Activated T-cell treated with anti-CD3 and anti-CD28 coated beads, Interleukin-2, amount 50 U/mL, for 4 hours (primary cell): Measurements from ENCODE around the gene POLG. TPM values are rescaled to one million over a fixed set of nuclear protein-coding genes. Genes with fewer than 3 reads are reported as not detected.
"Not testable (repeated sequence)": the region's sequence is repeated elsewhere in the genome, so short reads cannot be mapped to it uniquely, and the experiment has no call there.

Source experiments
- ATAC-seq, 2 donors: fragments of 200-7000 bp; cut with Tn5 transposase; one replicate each; pipeline ENCODE4 v1.10.0; 2021
- DNase-seq: peaks from one replicate; pipeline ENCODE4 v3.0.0-alpha.2; 2020
- H3K27me3 Mint-ChIP-seq: one replicate; pipeline ENCODE4 v1.8.0; 2021; ENCODE audit warnings: low read depth, mixed read lengths
- H3K36me3 Mint-ChIP-seq: one replicate; pipeline ENCODE4 v1.8.0; 2022; ENCODE audit warnings: mixed read lengths; ENCODE audit not compliant: insufficient read depth
- H3K4me1 Mint-ChIP-seq: one replicate; pipeline ENCODE4 v1.8.0; 2021; ENCODE audit warnings: low read depth, mixed read lengths
- H3K4me3 Mint-ChIP-seq: one replicate; pipeline ENCODE4 v1.8.0; 2021; ENCODE audit warnings: mild to moderate bottlenecking, moderate library complexity, mixed read lengths
- H3K9me3 Mint-ChIP-seq: one replicate; pipeline ENCODE4 v1.8.0; 2021; ENCODE audit warnings: mixed read lengths
- total RNA-seq, 3 donors: library from RNA; stranded (reverse); gene quantifications; one replicate each; pipeline ENCODE4 v1.2.1, GENCODE V29; 2021

Gene POLG
- total RNA-seq, 3 donors from 2014 or later = 119 to 142 (median 119) TPM

- no peaks in the 10 kb centered on the region for H3K27me3 Mint-ChIP-seq
- no peak overlapping the region for H3K4me3 Mint-ChIP-seq
- DNase-seq (no peak), ATAC-seq (no peak)
- peaks cover 2% of the 10 kb centered on the region for H3K4me1 Mint-ChIP-seq
- H3K9me3 Mint-ChIP-seq = no peaks in the 10 kb centered on the region
- H3K36me3 Mint-ChIP-seq = peaks cover 7% of the 10 kb centered on the region
Observed at GRCh38 chr15:89308236-89308635, 26.4 kb downstream of the POLG start.

- Mint-ChIP-seq H3K4me3 (no peak overlapping the region), H3K9me3 (no peaks in the 10 kb centered on the region), H3K36me3 (peaks cover 6% of the 10 kb centered on the region), H3K27me3 (no peaks in the 10 kb centered on the region), H3K4me1 (peaks cover 2% of the 10 kb centered on the region)
- DNase-seq (no peak), ATAC-seq (no peak)
Observed at GRCh38 chr15:89307791-89308190, 26.8 kb downstream of the POLG start.

GRCh38 chr15:89307046-89307587, 27.5 kb downstream of the POLG start:
- H3K9me3 Mint-ChIP-seq = no peaks in the 10 kb centered on the region
- ATAC-seq (no peak), DNase-seq (no peak)
- H3K4me3 Mint-ChIP-seq = no peak overlapping the region
- H3K36me3 Mint-ChIP-seq = peaks cover 4% of the 10 kb centered on the region
- H3K27me3 Mint-ChIP-seq = no peaks in the 10 kb centered on the region
- H3K4me1 Mint-ChIP-seq = peaks cover 2% of the 10 kb centered on the region

- Mint-ChIP-seq H3K9me3 (no peaks in the 10 kb centered on the region), H3K4me3 (no peak overlapping the region), H3K36me3 (peaks cover 6% of the 10 kb centered on the region), H3K27me3 (no peaks in the 10 kb centered on the region), H3K4me1 (peaks cover 1% of the 10 kb centered on the region)
- ATAC-seq = no peak
- DNase-seq = no peak
Observed at GRCh38 chr15:89305395-89305794, 29.2 kb downstream of the POLG start.

GRCh38 chr15:89303986-89304385, 30.6 kb downstream of the POLG start:
- H3K9me3 Mint-ChIP-seq = no peaks in the 10 kb centered on the region
- DNase-seq = no peak
- no peak overlapping the region for H3K4me3 Mint-ChIP-seq
- H3K36me3 Mint-ChIP-seq = peaks cover 8% of the 10 kb centered on the region
- no peak for ATAC-seq
- H3K4me1 Mint-ChIP-seq = peaks cover 1% of the 10 kb centered on the region
- no peaks in the 10 kb centered on the region for H3K27me3 Mint-ChIP-seq

GRCh38 chr15:89301304-89302089, 33.1 kb downstream of the POLG start:
- H3K36me3 Mint-ChIP-seq = peaks cover 15% of the 10 kb centered on the region
- H3K4me3 Mint-ChIP-seq = no peak overlapping the region
- H3K9me3 Mint-ChIP-seq = peaks cover 7% of the 10 kb centered on the region
- H3K4me1 Mint-ChIP-seq = peaks cover 1% of the 10 kb centered on the region
- DNase-seq (no peak), ATAC-seq (peak in 1 of 2 donors; percentile 21)
- H3K27me3 Mint-ChIP-seq = no peaks in the 10 kb centered on the region

GRCh38 chr15:89299896-89300295, 34.7 kb downstream of the POLG start:
- H3K27me3 Mint-ChIP-seq = no peaks in the 10 kb centered on the region
- ATAC-seq (no peak), DNase-seq (no peak)
- H3K9me3 Mint-ChIP-seq = peaks cover 7% of the 10 kb centered on the region
- H3K4me1 Mint-ChIP-seq = peaks cover 1% of the 10 kb centered on the region
- no peak overlapping the region for H3K4me3 Mint-ChIP-seq
- peaks cover 15% of the 10 kb centered on the region for H3K36me3 Mint-ChIP-seq

DNA sequence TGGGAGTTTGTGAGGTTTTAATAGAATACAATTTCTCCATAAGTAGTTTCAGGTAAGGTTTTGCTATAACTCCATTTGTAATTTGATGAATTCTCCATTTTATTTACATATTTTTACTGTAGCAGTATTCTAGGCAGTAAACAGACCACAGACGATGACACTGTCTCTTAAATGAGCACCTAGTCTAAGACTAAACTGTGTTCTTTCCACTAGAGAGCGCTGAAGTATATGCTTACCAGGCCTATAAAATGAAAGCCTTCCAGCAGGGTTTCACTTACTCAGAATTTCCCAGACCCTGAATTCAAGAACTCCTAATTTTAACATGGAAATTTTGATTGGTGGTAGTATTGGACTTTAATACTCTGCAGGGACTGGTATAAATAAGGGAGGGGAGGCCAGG, 41.6 kb downstream of the POLG start:
- peaks cover 1% of the 10 kb centered on the region for H3K9me3 Mint-ChIP-seq
- ATAC-seq (no peak), DNase-seq (no peak)
- H3K27me3 Mint-ChIP-seq = no peaks in the 10 kb centered on the region
- H3K4me1 Mint-ChIP-seq = no peaks in the 10 kb centered on the region
- no peak overlapping the region for H3K4me3 Mint-ChIP-seq
- peaks cover 19% of the 10 kb centered on the region for H3K36me3 Mint-ChIP-seq

DNA sequence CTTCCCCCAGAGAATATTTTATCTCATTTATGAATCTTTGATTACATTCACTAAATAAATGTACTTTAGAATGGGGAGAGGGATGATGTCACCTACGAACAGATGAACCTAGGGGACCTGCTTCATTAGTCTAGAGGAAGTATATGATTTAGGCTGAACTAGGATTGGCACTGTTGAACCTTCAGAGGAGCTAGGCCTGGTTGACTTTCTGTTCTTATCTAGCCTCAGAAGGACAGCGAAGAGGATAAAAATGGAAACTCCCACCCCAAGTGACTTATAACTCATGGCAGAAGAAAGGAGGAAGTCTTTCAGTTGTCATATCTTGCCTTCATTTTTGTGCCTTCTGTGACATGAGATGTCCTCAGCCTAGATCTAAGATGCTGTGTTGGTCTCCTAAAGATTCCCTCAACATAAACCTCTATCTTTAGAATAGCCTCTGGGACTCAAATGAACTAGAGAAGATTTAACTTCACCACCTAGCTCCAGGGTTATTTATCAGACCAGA, 42.6 kb downstream of the POLG start:
- Mint-ChIP-seq H3K4me3 (no peak overlapping the region), H3K27me3 (no peaks in the 10 kb centered on the region), H3K9me3 (no peaks in the 10 kb centered on the region), H3K4me1 (no peaks in the 10 kb centered on the region), H3K36me3 (peaks cover 23% of the 10 kb centered on the region)
- no peak for DNase-seq
- no peak for ATAC-seq

DNA sequence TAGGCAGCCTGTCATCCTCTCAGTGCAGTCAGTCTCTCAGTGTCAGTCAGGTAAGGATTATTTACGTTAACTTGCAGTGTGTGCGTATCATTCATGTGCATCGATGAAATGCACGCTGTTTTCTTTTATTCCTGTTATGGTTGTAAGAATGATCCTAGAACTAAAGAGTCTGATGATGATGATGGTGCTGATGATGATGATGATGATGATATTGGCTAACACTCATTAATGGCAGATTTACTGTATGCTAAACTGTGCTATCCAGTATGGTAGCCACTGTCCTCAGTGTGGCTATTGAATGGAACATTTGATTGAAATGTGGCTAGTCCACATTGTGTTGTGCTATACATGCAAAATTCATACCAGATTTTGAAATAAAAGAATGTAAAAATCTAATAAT, 51.4 kb downstream of the POLG start:
- Mint-ChIP-seq H3K9me3 (no peaks in the 10 kb centered on the region), H3K4me1 (peaks cover 3% of the 10 kb centered on the region), H3K4me3 (no peak overlapping the region), H3K36me3 (peaks cover 30% of the 10 kb centered on the region), H3K27me3 (no peaks in the 10 kb centered on the region)
- no peak for DNase-seq
- ATAC-seq = no peak

DNA sequence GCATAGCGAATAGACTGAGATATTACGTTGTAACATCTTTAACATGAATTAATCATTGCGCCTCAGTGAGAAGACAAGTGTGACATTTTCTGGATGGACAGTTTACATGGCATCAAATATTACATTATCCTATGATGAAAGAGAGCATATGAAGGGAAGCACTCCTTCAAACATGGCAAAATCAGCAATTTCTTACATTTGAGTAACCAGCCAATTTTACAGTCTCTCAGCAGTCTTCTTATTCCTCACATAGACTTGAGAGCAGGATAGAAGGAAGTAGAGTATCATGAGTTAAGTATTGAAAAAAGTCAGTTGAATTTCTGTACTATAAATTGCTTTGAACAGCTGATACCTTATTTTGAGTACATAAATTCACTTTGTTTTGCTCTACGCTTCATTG, 52.0 kb downstream of the POLG start:
- no peak for ATAC-seq

DNA sequence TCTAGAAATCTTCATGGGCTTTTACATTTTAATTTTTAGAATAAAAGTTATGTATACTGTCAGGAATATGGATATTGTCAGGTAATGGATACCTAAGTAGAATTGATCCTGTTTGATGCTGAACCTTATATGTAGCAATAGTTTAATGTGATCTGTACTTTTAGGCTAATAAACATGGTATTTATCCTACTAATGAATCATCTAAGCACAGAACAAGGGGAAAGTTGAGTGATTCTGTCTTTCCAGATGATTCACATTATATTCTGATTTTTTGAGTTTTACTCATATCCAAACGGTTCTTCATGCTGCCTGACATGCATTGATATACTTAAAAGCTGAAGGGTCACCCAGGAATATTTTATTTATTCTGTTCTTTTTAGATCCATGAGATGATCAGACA, 56.3 kb downstream of the POLG start:
- Mint-ChIP-seq H3K27me3 (no peaks in the 10 kb centered on the region), H3K4me1 (peaks cover 3% of the 10 kb centered on the region), H3K36me3 (peaks cover 17% of the 10 kb centered on the region), H3K9me3 (no peaks in the 10 kb centered on the region), H3K4me3 (no peak overlapping the region)
- ATAC-seq (peak in 1 of 2 donors; percentile 35), DNase-seq (no peak)

More for the DNA sequence above, 52.0 kb downstream of the POLG start:
- Mint-ChIP-seq H3K4me1 (peaks cover 3% of the 10 kb centered on the region), H3K36me3 (peaks cover 28% of the 10 kb centered on the region), H3K9me3 (no peaks in the 10 kb centered on the region), H3K27me3 (no peaks in the 10 kb centered on the region), H3K4me3 (no peak overlapping the region)
- DNase-seq = no peak

DNA sequence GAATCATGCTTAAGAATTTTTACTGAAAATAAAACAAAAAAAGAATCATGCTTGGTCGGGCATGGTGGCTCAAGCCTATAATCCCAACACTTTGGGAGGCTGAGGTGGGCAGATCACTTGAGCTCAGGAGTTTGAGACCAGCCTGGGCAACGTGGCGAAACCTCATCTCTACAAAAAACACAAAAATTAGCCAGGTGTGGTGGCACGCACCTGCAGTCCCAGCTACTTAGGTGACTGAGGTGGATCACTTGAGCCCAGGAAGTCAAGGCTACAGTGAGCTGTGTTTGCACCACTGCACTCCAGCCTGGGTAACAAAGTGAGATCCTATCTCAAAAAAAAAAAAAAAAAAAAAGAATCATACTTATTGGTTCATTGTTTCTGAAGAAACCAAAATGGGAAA, 57.3 kb downstream of the POLG start:
- H3K27me3 Mint-ChIP-seq, H3K4me3 Mint-ChIP-seq, H3K9me3 Mint-ChIP-seq, ATAC-seq, H3K4me1 Mint-ChIP-seq, DNase-seq: not testable (repeated sequence)
- H3K36me3 Mint-ChIP-seq = peaks cover 15% of the 10 kb centered on the region
